Measurements from ENCODE around the gene OGA. TPM values are rescaled to one million over a fixed set of nuclear protein-coding genes. Genes with fewer than 3 reads are reported as not detected.

Gene OGA
- total RNA-seq, 1 donor from 2014 or later: 102 TPM

- no peak overlapping the region for H3K27ac Mint-ChIP-seq
- peaks cover 38% of the 10 kb centered on the region for H3K4me1 Mint-ChIP-seq
- no peak overlapping the region for H3K4me3 Mint-ChIP-seq
- no peaks in the 10 kb centered on the region for H3K9me3 Mint-ChIP-seq
- H3K36me3 Mint-ChIP-seq (ENCODE audit: low read depth): peaks cover 2% of the 10 kb centered on the region
- intact Hi-C loops (cut with micrococcal nuclease): loop anchor here (2.0 to 5.0 kb wide), 2 partner anchors 231 to 270 kb away; no protein-coding TSS in a partner anchor
- H3K27me3 Mint-ChIP-seq: peaks cover 10% of the 10 kb centered on the region
- no peak for DNase-seq
These were observed 23.6 kb upstream of the OGA start for GRCh38 chr10:101841826-101842225.

GRCh38 chr10:101840741-101841453 lies 22.7 kb upstream of the OGA start:
- Mint-ChIP-seq H3K36me3 (ENCODE audit: low read depth) (peaks cover 2% of the 10 kb centered on the region), H3K27ac (peak overlapping the region; percentile 62), H3K4me3 (peak overlapping the region; percentile 86), H3K4me1 (peaks cover 38% of the 10 kb centered on the region), H3K9me3 (no peaks in the 10 kb centered on the region), H3K27me3 (peaks cover 10% of the 10 kb centered on the region)
- DNase-seq: peak; percentile 94
- intact Hi-C loops (cut with micrococcal nuclease): loop anchor here (1.0 to 5.0 kb wide), 4 partner anchors 48 to 271 kb away; no protein-coding TSS in a partner anchor

GRCh38 chr10:101840102-101840684 lies 21.9 kb upstream of the OGA start:
- DNase-seq: peak; percentile 80
- intact Hi-C loops (cut with micrococcal nuclease): loop anchor here (1.0 to 5.0 kb wide), 4 partner anchors 49 to 272 kb away; no protein-coding TSS in a partner anchor
- Mint-ChIP-seq H3K9me3 (no peaks in the 10 kb centered on the region), H3K27ac (peak overlapping the region; percentile 62), H3K36me3 (ENCODE audit: low read depth) (peaks cover 2% of the 10 kb centered on the region), H3K4me1 (peaks cover 41% of the 10 kb centered on the region), H3K4me3 (peak overlapping the region; percentile 86), H3K27me3 (peaks cover 10% of the 10 kb centered on the region)

- peaks cover 10% of the 10 kb centered on the region for H3K27me3 Mint-ChIP-seq
- intact Hi-C loops (cut with micrococcal nuclease): loop anchor here (1.0 to 5.0 kb wide), 4 partner anchors 50 to 273 kb away; no protein-coding TSS in a partner anchor
- H3K9me3 Mint-ChIP-seq: no peaks in the 10 kb centered on the region
- H3K4me1 Mint-ChIP-seq: peaks cover 47% of the 10 kb centered on the region
- peak; percentile 93 for DNase-seq
- peaks cover 2% of the 10 kb centered on the region for H3K36me3 Mint-ChIP-seq (ENCODE audit: low read depth)
- no peak overlapping the region for H3K27ac Mint-ChIP-seq
- peak overlapping the region; percentile 86 for H3K4me3 Mint-ChIP-seq
These were observed 21.3 kb upstream of the OGA start for GRCh38 chr10:101839416-101840063.

GRCh38 chr10:101839002-101839401 lies 20.8 kb upstream of the OGA start:
- peaks cover 2% of the 10 kb centered on the region for H3K36me3 Mint-ChIP-seq (ENCODE audit: low read depth)
- H3K27me3 Mint-ChIP-seq: peaks cover 6% of the 10 kb centered on the region
- H3K4me3 Mint-ChIP-seq: peak overlapping the region; percentile 86
- H3K4me1 Mint-ChIP-seq: peaks cover 48% of the 10 kb centered on the region
- no peak overlapping the region for H3K27ac Mint-ChIP-seq
- no peak for DNase-seq
- H3K9me3 Mint-ChIP-seq: no peaks in the 10 kb centered on the region
- intact Hi-C loops (cut with micrococcal nuclease): no loop called here

GRCh38 chr10:101838416-101838970 lies 20.2 kb upstream of the OGA start:
- Mint-ChIP-seq H3K27me3 (peaks cover 5% of the 10 kb centered on the region), H3K27ac (no peak overlapping the region), H3K4me3 (no peak overlapping the region), H3K4me1 (peaks cover 51% of the 10 kb centered on the region), H3K36me3 (ENCODE audit: low read depth) (peaks cover 2% of the 10 kb centered on the region), H3K9me3 (no peaks in the 10 kb centered on the region)
- intact Hi-C loops (cut with micrococcal nuclease): no loop called here
- DNase-seq: no peak

GRCh38 chr10:101837748-101838147 lies 19.5 kb upstream of the OGA start:
- no peak overlapping the region for H3K4me3 Mint-ChIP-seq
- DNase-seq: no peak
- H3K27ac Mint-ChIP-seq: no peak overlapping the region
- peaks cover under 1% of the 10 kb centered on the region for H3K36me3 Mint-ChIP-seq (ENCODE audit: low read depth)
- no peaks in the 10 kb centered on the region for H3K9me3 Mint-ChIP-seq
- H3K4me1 Mint-ChIP-seq: peaks cover 52% of the 10 kb centered on the region
- H3K27me3 Mint-ChIP-seq: peaks cover 2% of the 10 kb centered on the region
- intact Hi-C loops (cut with micrococcal nuclease): loop anchor here (2.0 kb wide), 1 partner anchor 19 kb away; the partner anchor contains the start of gene OGA

GRCh38 chr10:101835362-101835761 lies 17.1 kb upstream of the OGA start:
- no peak for DNase-seq
- H3K27me3 Mint-ChIP-seq: peaks cover 2% of the 10 kb centered on the region
- intact Hi-C loops (cut with micrococcal nuclease): no loop called here
- H3K4me1 Mint-ChIP-seq: peaks cover 51% of the 10 kb centered on the region
- H3K4me3 Mint-ChIP-seq: no peak overlapping the region
- H3K36me3 Mint-ChIP-seq (ENCODE audit: low read depth): peaks cover 4% of the 10 kb centered on the region
- H3K27ac Mint-ChIP-seq: no peak overlapping the region
- H3K9me3 Mint-ChIP-seq: no peaks in the 10 kb centered on the region

- intact Hi-C loops (cut with micrococcal nuclease): loop anchor here (5.0 kb wide), 1 partner anchor 142 kb away; no protein-coding TSS in a partner anchor
- Mint-ChIP-seq H3K4me3 (peak overlapping the region; percentile 10), H3K36me3 (ENCODE audit: low read depth) (peaks cover 4% of the 10 kb centered on the region), H3K27ac (peak overlapping the region; percentile 11), H3K4me1 (peaks cover 51% of the 10 kb centered on the region), H3K27me3 (peaks cover 3% of the 10 kb centered on the region), H3K9me3 (no peaks in the 10 kb centered on the region)
- peak; percentile 78 for DNase-seq
These were observed 16.1 kb upstream of the OGA start for GRCh38 chr10:101834341-101834740.

GRCh38 chr10:101833466-101833865 lies 15.2 kb upstream of the OGA start:
- DNase-seq: no peak

GRCh38 chr10:101832325-101832771 lies 14.1 kb upstream of the OGA start:
- no peak overlapping the region for H3K4me3 Mint-ChIP-seq
- H3K36me3 Mint-ChIP-seq (ENCODE audit: low read depth): peaks cover 8% of the 10 kb centered on the region
- intact Hi-C loops (cut with micrococcal nuclease): loop anchor here (5.0 kb wide), 1 partner anchor 140 kb away; no protein-coding TSS in a partner anchor
- no peak for DNase-seq
- H3K9me3 Mint-ChIP-seq: no peaks in the 10 kb centered on the region
- H3K27ac Mint-ChIP-seq: no peak overlapping the region
- peaks cover 51% of the 10 kb centered on the region for H3K4me1 Mint-ChIP-seq
- peaks cover 3% of the 10 kb centered on the region for H3K27me3 Mint-ChIP-seq

More at GRCh38 chr10:101833466-101833865, 15.2 kb upstream of the OGA start:
- intact Hi-C loops (cut with micrococcal nuclease): loop anchor here (5.0 kb wide), 1 partner anchor 141 kb away; no protein-coding TSS in a partner anchor
- Mint-ChIP-seq H3K9me3 (no peaks in the 10 kb centered on the region), H3K4me1 (peaks cover 51% of the 10 kb centered on the region), H3K36me3 (ENCODE audit: low read depth) (peaks cover 8% of the 10 kb centered on the region), H3K27ac (peak overlapping the region; percentile 49), H3K4me3 (peak overlapping the region; percentile 10), H3K27me3 (peaks cover 3% of the 10 kb centered on the region)

- no peak for DNase-seq
- Mint-ChIP-seq H3K9me3 (no peaks in the 10 kb centered on the region), H3K27me3 (peaks cover 3% of the 10 kb centered on the region), H3K4me1 (peaks cover 51% of the 10 kb centered on the region), H3K36me3 (ENCODE audit: low read depth) (peaks cover 8% of the 10 kb centered on the region), H3K4me3 (peak overlapping the region; percentile 87), H3K27ac (peak overlapping the region; percentile 99)
- intact Hi-C loops (cut with micrococcal nuclease): loop anchor here (5.0 kb wide), 1 partner anchor 139 kb away; no protein-coding TSS in a partner anchor
These were observed 13.0 kb upstream of the OGA start for GRCh38 chr10:101831169-101831811.
